ENCODE data around the gene SLC35E3. TPM values are rescaled to one million over a fixed set of nuclear protein-coding genes. Genes with fewer than 3 reads are reported as not detected.

SLC35E3 gene
- total RNA-seq, 1 donor from 2014 or later: 4.9 TPM

DNA sequence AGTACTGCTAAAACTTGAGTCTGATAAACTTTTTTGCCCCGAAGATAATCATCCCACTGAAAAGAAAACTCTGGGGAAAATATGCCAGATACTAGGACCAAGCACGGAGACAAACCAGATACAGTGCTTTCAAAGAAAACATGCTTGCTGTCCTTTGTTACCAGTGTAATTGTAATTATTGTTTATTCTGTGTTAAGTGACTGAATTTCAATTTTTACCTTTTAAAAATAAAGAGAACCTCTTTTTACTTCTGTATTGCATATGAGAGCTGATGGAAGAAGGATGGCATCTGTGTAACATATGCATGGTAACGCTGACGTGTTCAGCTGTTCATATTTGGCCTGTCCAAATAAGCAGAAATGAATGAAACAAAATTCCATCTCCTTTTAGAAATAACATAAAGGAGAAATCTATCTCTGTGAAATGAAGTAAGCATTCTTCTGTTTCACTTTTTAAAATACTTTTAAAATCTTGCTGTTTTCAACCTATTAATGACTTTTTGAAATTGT is 22.5 kb downstream of the SLC35E3 start:
- no peak for DNase-seq (ENCODE audit: low spot score)
- no peak for ATAC-seq

DNA sequence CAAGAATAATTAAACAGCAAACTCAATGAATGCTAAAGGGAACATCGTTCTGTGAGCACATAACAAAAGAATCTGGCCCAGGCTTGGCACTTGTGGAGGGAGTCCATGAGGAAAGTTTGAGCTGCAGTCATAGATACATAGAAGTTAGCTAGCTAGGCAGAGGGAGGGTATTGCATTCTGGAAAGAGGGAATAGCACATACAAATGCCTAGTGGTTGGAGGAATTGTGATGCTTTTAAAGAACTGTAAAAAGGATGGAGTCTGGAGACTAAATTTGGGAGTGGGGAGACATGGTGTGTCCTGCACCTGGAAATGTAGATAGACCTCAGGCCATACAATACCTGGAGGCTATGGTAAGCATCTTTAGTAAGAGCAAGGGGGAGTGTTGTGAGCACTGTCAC is 24.0 kb downstream of the SLC35E3 start:
- no peak for ATAC-seq
- DNase-seq (ENCODE audit: low spot score): no peak

DNA sequence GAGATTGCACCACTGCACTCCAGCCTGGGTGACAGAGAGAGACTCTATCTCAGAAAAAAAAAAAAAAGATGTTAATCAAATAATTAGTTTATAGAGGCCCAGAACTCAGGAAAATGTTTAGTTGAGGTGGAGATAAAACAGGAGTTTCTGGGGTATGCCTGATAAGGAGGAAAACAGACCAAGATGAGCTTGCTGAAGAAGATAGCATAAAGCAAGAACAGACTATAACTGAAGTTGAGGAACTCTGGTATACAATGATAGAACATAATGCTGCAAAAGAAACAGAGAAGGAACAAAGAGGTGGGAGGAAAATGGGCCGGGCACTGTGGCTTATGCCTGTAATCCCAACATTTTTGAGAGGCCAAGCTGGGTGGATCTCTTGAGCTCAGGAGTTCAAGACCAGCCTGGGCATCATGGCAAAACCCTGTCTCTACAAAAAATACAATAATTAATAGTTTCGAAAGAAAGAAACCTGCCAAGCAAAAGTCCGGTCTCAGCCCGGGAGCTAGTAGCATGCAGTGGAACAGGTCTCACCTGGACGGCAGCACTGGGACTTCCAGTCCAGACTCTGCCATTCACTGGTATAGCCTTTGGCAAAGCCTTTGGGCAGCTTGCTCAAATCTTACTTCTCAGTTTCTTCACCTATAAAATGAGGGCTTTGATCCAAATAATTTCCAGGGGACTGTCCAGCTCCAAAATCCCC is 25.4 kb downstream of the SLC35E3 start:
- DNase-seq (ENCODE audit: low spot score) (no peak), ATAC-seq (no peak)

DNA sequence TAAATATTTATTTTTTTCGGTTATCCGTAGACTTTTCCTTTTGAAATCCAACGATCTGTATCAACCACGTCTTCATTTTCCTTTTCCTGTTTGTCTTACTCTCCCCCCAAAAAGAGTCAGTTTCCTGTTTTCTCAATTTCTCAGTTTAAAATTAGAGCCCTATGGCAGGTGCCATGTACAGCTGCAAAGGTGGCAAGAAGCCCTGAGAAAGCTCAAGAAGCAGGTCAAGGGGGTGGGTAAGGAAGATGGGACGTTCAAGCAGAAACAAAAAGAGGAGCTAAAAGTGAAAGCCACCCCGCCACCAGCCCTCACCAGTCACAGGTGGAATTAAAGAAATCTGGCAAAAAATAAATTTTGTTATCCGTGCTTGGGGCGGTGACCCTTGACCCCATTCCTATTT is 26.7 kb downstream of the SLC35E3 start:
- DNase-seq (ENCODE audit: low spot score) (no peak), ATAC-seq (no peak)

DNA sequence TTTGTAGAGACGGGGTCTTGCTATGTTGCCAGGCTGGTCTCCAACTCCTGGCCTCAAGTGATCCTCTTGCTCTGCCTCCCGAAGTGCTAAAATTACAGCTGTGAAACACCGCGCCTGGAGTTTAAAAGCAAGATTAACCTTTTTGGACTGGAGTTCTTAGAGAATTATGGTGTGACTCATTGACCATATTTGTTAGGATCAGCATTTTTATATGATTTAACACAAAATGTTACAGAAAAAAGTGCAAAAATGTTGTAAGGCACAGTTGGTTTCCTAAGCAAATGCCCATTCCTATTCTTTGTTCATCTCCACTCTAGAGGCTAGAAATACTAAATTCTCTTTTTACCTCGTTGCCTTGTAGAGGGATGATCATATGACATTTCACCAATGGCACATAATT is 27.6 kb downstream of the SLC35E3 start:
- DNase-seq (ENCODE audit: low spot score): no peak
- ATAC-seq: no peak

DNA sequence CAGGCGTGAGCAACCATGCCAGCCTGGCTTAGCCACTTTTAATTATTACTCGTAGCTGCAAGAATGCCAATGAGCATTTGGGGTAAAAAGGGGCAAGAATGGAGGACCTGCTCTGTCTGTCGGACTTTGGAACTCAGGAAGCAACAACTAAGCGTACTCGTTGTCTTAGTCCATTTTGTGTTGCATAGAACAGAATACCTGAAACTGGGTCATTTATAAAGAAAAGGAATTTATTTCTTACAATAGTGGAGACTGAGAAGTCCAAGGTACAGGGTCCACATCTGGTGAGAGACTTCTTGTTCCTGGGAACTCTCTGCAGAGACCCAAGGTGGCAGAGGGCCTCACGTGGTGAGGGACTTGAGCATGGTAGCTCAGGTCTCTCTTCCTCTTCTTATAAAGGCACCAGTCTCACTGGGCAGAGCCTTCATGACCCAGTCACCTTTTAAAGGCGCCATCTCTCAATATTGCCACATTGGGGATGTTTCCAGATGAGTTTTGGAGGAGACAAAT is 29.2 kb downstream of the SLC35E3 start:
- no peak for DNase-seq (ENCODE audit: low spot score)
- no peak for ATAC-seq

DNA sequence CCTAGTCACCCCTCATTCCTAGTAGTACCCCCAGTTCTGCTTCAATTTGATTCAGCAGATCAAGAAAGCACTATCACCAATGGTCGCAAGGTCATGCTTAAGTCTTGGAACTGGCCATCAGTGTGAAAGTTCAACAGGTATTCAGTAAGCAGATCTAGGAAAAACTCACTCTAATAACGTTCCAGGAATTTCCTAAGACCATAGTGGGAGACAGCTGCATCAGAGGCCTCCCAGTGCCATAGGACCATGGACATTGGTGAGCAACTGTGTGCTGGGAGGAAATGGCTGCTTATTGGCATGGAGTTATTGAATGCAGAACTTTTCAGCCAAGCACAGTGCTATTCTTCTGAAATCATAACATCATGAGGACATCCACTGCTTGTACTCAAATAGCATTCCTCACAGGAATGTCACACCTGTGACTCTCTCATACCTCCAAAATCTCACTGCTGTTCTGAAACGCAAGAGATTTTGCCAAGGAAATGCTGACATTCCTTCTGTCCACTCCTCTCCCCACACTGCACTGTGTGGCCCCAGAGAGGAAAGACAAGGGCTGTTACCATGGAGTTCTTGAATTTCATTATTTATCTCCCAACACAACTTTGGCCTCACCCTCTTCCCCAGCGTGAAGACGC is 31.1 kb downstream of the SLC35E3 start:
- DNase-seq (ENCODE audit: low spot score) (no peak), ATAC-seq (no peak)

DNA sequence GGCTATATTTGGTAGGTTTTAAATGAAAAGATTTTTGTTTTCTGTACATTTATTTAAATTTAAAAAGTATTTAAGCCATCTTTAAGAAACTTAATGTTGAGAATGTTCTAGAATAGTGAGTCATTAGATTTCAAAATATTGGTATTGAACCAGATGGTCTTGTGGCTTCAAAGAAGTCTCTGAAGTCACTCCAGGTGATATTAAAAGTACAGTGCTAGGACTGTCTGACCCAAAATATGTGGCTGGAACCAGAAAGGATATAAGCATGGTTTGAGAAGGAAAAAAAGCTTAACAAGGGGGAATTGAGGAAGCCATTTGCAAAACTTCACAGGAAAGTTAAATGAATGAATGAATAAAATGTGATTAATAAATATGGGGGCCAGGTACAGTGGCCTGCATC is 33.3 kb downstream of the SLC35E3 start:
- no peak for DNase-seq (ENCODE audit: low spot score)
- no peak for ATAC-seq

DNA sequence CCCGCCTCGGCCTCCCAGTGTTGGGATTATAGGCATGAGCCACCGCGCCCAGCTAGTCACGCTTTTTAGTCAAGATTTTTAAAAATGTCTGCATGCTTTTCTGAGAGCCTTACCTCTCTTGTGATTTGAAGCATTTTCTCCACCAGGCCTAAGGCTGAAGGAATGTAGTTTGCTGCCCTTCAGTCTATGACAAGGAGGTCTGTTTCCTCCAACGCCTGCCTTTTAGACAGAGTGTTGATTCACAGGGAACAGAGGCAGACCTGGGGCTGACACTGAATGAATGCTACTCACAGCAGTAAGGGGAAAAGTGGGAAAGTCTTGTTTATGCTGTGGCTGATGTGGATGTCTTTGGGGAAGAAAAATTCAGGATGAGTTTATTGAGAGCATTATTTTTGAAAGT is 34.8 kb downstream of the SLC35E3 start:
- no peak for DNase-seq (ENCODE audit: low spot score)
- no peak for ATAC-seq

DNA sequence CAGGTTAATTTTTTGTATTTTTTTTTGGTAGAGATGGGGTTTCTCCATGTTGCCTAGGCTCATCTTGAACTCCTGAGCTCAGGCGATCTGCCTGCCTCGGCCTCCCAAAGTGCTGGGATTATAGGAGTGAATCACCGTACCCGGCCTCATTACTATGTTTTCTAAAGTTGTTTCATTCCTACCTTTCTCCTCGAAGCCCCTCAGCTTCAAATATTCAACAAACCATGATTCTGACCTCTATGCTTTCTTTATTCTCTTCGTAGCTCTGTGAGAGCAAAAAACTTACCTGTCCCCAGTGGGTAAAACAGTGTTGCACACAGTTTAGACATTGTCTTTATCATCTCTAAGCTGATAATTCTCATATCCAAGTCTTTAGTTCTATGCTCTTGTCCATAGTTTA is 35.8 kb downstream of the SLC35E3 start:
- no peak for DNase-seq (ENCODE audit: low spot score)
- no peak for ATAC-seq

DNA sequence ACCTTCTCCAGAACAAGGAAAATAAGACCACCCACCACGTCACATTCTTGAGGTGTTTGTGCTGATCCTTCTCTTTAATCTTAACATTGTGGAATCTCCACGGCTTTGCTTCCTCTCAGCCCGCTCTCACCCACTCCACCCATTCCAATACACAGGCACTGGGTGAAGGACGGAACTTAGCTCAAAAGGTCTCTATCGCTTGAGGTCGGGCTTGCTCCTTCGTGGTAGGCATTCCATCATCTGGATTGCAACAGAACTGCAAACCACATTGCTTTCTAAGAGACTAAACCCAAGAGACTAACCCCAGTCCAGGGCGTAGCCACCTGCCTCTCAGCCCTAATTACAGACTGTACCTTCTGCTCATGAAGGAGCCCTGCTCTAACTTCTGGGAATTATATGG is 38.0 kb downstream of the SLC35E3 start:
- no peak for DNase-seq (ENCODE audit: low spot score)

DNA sequence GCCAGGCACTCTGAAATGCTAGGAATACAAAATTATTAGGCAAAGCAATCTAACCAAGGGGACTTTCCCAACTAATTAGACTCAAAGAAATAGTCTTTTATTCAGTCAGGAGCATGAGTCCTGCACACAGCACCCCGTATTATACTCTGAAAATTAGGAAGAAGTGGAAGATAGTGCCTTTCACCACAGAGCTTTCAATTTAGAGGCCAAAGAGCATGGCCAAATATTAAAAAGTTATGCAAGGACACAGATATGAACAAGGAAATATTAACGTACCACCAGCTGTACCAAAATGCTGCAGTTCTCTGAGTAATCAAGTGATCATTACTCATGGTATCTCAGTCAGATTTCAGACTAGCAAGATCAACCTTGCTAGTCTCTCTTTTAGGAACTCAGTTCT is 39.4 kb downstream of the SLC35E3 start:
- ATAC-seq (no peak), DNase-seq (ENCODE audit: low spot score) (no peak)

More for the DNA sequence above, 38.0 kb downstream of the SLC35E3 start:
- ATAC-seq: no peak

DNA sequence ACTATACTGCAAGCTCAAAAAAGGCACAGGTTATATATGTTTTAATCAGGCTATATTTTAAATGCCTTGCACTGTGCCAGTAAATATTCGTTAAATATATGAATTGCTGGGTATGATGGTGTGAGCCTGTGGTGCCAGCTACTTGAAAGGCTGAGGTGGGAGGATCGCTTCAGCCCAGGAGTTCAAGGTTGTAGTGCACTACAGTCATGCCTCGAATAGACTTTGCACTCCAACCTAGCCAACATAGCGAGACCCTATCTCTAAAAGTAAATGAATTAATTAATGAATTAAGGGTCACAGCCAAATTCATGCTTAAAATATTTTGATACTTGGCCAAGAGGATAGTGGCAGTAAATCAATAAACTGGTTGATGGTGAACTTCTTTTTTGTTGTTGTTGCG is 39.8 kb downstream of the SLC35E3 start:
- DNase-seq (ENCODE audit: low spot score) (no peak), ATAC-seq (no peak)

DNA sequence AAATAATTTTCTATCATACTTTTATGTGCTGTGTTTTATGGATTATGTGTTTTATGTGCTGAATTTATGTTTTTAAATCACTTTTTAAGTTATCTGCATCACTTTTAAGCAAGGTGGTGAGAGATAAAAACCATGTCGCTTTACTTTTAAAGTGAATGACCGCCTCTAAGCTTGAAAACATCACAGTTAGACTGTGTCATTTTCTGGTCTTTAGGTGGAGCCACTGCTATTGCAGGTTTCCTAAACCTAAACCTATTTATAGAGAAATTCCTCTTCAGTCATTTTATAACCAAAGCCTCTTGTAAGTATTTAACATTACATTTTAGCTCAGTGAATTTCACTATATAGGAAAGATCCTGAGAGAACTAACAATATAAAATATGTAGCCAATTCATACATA is 41.0 kb downstream of the SLC35E3 start:
- peak; percentile 11 for ATAC-seq
- DNase-seq (ENCODE audit: low spot score): no peak

DNA sequence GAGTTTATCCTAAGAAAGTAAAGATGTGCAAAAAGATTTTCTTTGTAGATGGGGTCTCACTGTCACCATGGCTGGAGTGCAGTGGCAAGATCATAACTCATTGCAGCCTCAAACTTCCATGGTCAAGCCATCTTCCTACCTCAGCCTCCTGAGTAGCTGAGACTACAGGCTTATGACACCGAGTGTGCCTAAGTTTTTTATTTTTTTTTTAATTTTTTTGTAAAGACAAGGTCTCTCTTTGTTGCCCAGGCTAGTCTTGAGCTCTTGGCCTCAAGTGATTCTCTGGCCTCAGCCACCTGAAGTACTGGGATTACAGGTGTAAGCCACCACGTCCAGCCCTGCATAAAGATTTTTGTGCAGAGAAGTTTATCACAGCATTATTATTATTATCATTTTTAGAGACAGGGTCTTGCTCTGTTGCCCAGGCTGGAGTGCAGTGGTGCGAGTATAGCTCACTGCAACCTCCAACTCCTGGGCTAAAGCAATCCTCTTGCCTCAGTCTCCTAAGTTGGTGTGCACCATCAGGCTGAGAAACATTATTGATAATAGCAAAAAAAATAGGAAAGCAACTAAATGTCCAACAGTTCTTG is 42.7 kb downstream of the SLC35E3 start:
- ATAC-seq (no peak), DNase-seq (ENCODE audit: low spot score) (no peak)

DNA sequence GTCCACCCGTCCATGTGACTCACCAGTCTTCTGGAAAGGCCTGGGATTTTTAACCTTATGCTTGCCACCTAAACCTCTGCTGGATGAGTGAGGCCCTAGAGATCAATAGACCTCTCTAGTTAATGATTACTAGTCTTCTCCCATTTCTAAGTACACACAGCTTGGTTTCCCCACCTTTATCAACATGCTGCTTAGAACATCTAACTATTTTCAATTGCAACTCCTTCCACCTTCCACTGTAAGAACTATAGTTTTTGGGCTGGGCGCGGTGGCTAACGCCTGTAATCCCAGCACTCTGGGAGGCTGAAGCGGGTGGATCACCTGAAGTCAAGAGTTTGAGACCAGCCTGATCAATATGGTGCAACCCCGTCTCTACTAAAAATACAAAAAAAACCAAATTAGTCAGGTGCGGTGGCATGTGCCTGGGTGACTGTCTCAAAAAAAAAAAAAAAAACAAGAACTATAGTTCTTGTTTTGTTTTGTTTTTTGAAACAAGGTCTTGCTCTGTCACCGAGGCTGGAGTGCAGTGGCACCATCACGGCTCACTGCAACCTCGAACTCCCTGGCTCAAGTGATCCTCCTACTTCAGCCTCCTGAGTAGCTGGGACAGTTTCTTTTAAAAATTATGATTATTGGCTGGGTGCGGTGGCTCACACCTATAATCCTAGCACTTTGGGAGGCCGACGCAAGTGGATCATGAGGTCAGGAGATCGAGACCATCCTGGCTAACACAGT is 43.3 kb downstream of the SLC35E3 start:
- peak; percentile 79 for ATAC-seq
- peak; percentile 67 for DNase-seq (ENCODE audit: low spot score)

DNA sequence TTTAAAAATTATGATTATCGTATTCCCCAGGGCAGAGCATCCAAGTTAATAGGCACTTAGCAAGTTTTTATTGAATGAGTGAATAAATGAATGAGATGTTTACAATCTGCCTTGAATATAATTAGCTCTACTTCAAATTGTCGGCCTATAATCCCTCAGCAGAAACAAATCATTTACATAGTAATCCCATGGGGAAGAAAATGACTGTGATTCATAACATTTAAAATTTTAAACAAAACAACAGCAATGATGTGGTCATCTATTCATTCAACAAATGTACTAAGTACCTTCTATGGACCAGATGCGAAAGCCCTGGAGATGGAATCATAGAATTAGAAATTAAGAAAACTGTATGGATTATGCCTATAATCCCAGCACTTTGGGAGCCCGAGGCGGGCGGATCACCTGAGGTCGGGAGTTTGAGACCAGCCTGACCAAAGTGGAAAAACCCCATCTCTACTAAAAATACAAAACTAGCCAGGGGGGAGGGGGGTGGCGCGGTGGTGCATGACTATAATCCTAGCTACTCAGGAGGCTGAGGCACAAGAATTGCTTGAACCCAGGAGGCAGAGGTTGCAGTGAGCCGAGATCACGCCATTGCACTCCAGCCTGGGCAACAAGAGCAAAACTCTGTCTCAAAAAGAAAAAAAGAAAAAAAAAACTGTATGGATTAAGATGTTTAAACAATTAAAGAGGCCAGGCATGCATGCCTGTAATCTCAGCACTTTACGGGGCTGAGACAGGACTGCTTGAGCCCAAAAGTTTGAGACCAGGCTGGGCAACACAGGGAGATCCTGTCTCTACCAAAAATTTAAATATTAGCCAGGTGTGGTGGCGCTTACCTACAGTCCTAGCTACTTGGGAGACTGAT is 44.3 kb downstream of the SLC35E3 start:
- ATAC-seq (no peak), DNase-seq (ENCODE audit: low spot score) (no peak)

DNA sequence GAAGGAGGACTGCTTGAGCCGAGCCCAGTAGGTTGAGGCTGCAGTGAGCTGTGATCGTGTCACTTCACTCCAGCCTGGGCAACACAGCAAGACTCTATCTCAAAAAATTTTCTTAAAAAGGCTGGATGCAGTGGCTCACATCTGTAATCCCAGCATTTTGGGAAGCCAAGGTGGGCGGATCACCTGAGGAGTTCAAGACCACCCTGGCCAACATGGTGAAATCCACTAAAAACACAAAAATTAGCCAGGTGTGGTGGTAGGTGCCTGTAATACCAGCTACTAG is 44.9 kb downstream of the SLC35E3 start:
- DNase-seq (ENCODE audit: low spot score) (no peak), ATAC-seq (no peak)

DNA sequence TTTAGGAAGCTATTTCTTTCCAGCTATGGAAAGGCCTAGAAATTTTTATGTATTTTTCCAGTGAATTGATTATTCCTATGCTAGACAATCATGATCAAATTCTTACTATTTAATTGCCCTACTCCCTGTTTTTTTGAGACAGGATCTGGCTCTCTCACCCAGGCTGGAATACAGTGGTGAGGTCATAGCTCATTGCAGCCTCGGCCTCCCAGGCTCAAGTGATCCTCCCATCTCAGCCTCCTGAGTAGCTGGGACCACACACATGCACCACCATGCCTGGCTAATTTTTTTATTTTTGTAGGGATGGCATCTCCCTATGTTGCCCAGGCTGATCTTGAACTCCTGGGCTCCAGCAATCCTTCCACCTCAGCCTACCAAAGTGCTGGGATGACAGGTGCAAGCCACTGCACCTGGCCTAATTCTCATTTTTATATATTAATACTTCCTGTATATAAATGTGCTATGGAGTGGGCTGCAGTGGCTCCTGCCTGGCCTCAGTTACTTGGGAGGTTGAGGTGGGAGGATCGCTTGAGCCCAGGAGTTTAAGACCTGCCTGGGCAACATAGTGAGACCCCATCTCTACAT is 46.0 kb downstream of the SLC35E3 start:
- DNase-seq (ENCODE audit: low spot score): no peak
- ATAC-seq: no peak

DNA sequence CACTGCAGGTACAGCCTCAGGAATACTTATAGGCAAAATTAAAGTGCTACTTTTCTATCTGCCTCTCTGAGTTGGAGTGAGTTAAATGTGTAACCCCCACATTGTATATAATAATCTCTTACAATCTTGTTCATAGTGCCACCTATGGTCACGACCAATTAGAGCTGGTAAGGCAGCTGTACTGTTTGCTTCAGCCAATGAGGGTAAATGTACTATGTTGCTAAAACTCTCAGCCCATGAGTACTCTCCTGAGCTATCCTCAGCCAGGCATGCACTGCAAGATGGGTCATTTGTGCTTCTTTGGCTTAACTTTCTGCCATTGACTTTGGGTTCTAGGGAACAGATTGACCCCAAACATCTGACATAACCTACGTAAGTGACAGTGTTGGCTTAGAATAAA is 47.0 kb downstream of the SLC35E3 start:
- no peak for DNase-seq (ENCODE audit: low spot score)
- peak; percentile 75 for ATAC-seq
